IPS DF 4.7 (cell line): ENCODE data around the gene USH2A.

Experiments used
- DNase-seq: peaks from one replicate; pipeline ENCODE4 v3.0.0-alpha.2; 2013; ENCODE audit warnings: low spot score; ENCODE audit errors: extremely low read depth

Gene USH2A

GRCh38 chr1:215650446-215651149 is 772.6 kb downstream of the USH2A start:
- no peak for DNase-seq

GRCh38 chr1:215648957-215649356 is 774.3 kb downstream of the USH2A start:
- no peak for DNase-seq

GRCh38 chr1:215647738-215648137 is 775.5 kb downstream of the USH2A start:
- DNase-seq = no peak

GRCh38 chr1:215645861-215646260 is 777.4 kb downstream of the USH2A start:
- no peak for DNase-seq

GRCh38 chr1:215645182-215645581 is 778.1 kb downstream of the USH2A start:
- DNase-seq = no peak

GRCh38 chr1:215643592-215644321 is 779.5 kb downstream of the USH2A start:
- DNase-seq = no peak

GRCh38 chr1:215640429-215641148 is 782.7 kb downstream of the USH2A start:
- no peak for DNase-seq

GRCh38 chr1:215637041-215637573 is 786.1 kb downstream of the USH2A start:
- no peak for DNase-seq

GRCh38 chr1:215636258-215636965 is 786.8 kb downstream of the USH2A start:
- DNase-seq = no peak

GRCh38 chr1:215635827-215636226 is 787.4 kb downstream of the USH2A start:
- DNase-seq = no peak

GRCh38 chr1:215631489-215631888 is 791.8 kb downstream of the USH2A start:
- no peak for DNase-seq

- no peak for DNase-seq
Observed at GRCh38 chr1:215631040-215631439, 792.2 kb downstream of the USH2A start.

- DNase-seq = no peak
Observed at GRCh38 chr1:215625949-215626348, 797.3 kb downstream of the USH2A start.

- no peak for DNase-seq
Observed at GRCh38 chr1:215623162-215623561, 800.1 kb downstream of the USH2A start.

- DNase-seq = no peak
Observed at GRCh38 chr1:215617979-215618378, 805.3 kb downstream of the USH2A start.

- no peak for DNase-seq
Observed at GRCh38 chr1:215612391-215612790, 810.9 kb downstream of the USH2A start.

- no peak for DNase-seq
Observed at GRCh38 chr1:215608646-215609045, 814.6 kb downstream of the USH2A start.

- DNase-seq = no peak
Observed at GRCh38 chr1:215607412-215607811, 815.8 kb downstream of the USH2A start.

- DNase-seq = no peak
Observed at GRCh38 chr1:215606564-215607168, 816.6 kb downstream of the USH2A start.

- no peak for DNase-seq
Observed at GRCh38 chr1:215606036-215606435, 817.2 kb downstream of the USH2A start.
